ENCODE results near the gene ERCC5.

GRCh38 chr13:102816708-102817107 lies 29.1 kb upstream of the ERCC5 start:
- TF ChIP-seq CTCF (IDR thresholded peaks at IDR 0.05; ENCODE audit: extremely low read depth in 1 of 2, insufficient read depth in 1 of 2, low read depth in 1 of 2, low read length in 2 of 2) (no peak), MAX (IDR thresholded peaks at IDR 0.05; ENCODE audit: insufficient read depth, insufficient read length) (no peak), POLR2A (IDR thresholded peaks at IDR 0.05; ENCODE audit: low read depth, low read length) (no peak), POLR2AphosphoS5 (IDR thresholded peaks at IDR 0.05; ENCODE audit: insufficient read depth, low read depth, low read length) (no peak), EZH2 (IDR thresholded peaks at IDR 0.05; ENCODE audit: borderline replicate concordance, low read depth, low read length, severe bottlenecking) (no peak), JUN (IDR thresholded peaks at IDR 0.05; ENCODE audit: borderline replicate concordance, insufficient read depth, insufficient read length, low read depth) (no peak), GATA2 (IDR thresholded peaks at IDR 0.05; ENCODE audit: insufficient read depth, insufficient read length, low read depth, low read length) (no peak)
